NCI-H2227 (cell line): Measurements from ENCODE around the gene ALKBH5.
A peak's percentile ranks its signal among the peaks of the same experiment; 100 is the strongest.

Experiments used
- DNase-seq: peaks from one replicate; lab custom pipeline; 2025; ENCODE audit not compliant: unreplicated experiment; lab: John Stamatoyannopoulos, UW

ALKBH5 gene

GRCh38 chr17:18258356-18259038 is 74.9 kb downstream of the ALKBH5 start, which contains the start of gene FLII:
TSS of gene FLII (minus strand) at chr17:18258738. CDS start at chr17:18258690, 48 bp downstream.
- DNase-seq = peak; percentile 39
